Measurements from ENCODE around the gene CFAP65.

DNA sequence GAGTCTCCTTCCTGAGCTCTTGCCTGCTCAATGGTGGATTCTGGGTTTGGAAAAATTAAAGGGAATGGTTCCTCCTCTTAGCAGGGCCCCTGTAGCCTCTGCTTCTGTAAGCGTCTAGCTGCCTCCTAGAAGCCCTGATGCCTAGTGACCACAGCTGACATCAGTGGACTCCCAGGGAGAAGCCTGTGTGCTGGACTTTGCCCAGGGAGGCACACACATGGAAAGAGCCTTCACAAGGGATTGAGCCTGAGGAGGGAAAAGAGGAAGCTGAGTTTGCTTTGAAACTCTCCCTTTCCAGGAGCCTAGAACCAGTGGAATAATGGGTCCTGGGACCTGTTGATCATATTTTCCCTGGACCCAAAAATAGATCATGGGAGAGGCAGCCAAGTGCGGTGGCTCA is 1.4 kb upstream of the CFAP65 start:
- no peak for TF ChIP-seq CTCF (IDR thresholded peaks at IDR 0.05)
- TF ChIP-seq POLR2A (IDR thresholded peaks at IDR 0.05) = no peak

All from vagina (tissue), 2 donors.